OCI-LY7 (cell line): ENCODE results near the gene RELN. TPM values are rescaled to one million over a fixed set of nuclear protein-coding genes. Genes with fewer than 3 reads are reported as not detected.

Experiments
- BruUV-seq: library from RNA; stranded (reverse); fragments of 400-500 nt; replicated peaks from 2 replicates; lab custom pipeline; 2021; lab: Mats Ljungman, UMichigan
- CTCF ChIA-PET: fragments of 300-600 bp; sonication (Branson Sonifier 250); formaldehyde crosslinking; loops from one replicate; lab custom pipeline; 2022; ENCODE audit warnings: antibody characterized with exemption; ENCODE audit not compliant: unreplicated experiment; lab: Charles Lee
- POLR2A ChIA-PET: fragments of 300-600 bp; sonication (Branson Sonifier 250); formaldehyde crosslinking; loops from one replicate; lab custom pipeline; 2022; ENCODE audit warnings: antibody characterized with exemption; lab: Charles Lee
- DNase-seq: peaks from one replicate; pipeline ENCODE4 v3.0.0-alpha.2; 2015; ENCODE audit warnings: low spot score
- H2AFZ ChIP-seq: fragments of 200-600 bp; sonication (generic), shearing (Covaris generic); 2 replicates; pipeline ENCODE4 v1.6.1; 2014; ENCODE audit warnings: mild to moderate bottlenecking, antibody characterized with exemption, low read length, moderate library complexity
- H3K27ac ChIP-seq: fragments of 200-600 bp; sonication (generic); 2 replicates; pipeline ENCODE4 v1.5.1; 2014; ENCODE audit warnings: mixed run types, low read depth, mild to moderate bottlenecking, moderate library complexity, low read length, inconsistent platforms; ENCODE audit not compliant: poor library complexity, severe bottlenecking
- H3K36me3 ChIP-seq: fragments of 200-600 bp; sonication (generic); 2 replicates; pipeline ENCODE4 v1.6.1; 2014; ENCODE audit warnings: mild to moderate bottlenecking, antibody characterized with exemption, low read length, moderate library complexity, mixed read lengths; ENCODE audit not compliant: insufficient read depth
- H3K4me1 ChIP-seq: fragments of 200-600 bp; sonication (generic); 2 replicates; pipeline ENCODE4 v1.5.1; 2014; ENCODE audit warnings: mild to moderate bottlenecking, low read length; ENCODE audit not compliant: insufficient read depth, poor library complexity, severe bottlenecking
- H3K4me2 ChIP-seq: fragments of 200-600 bp; sonication (generic); 2 replicates; pipeline ENCODE4 v1.6.1; 2014; ENCODE audit warnings: mild to moderate bottlenecking, low read length
- H3K4me3 ChIP-seq: fragments of 200-600 bp; sonication (generic); 2 replicates; pipeline ENCODE4 v1.5.1; 2014; ENCODE audit warnings: mild to moderate bottlenecking, low read depth, low read length; ENCODE audit not compliant: poor library complexity, severe bottlenecking
- H3K79me2 ChIP-seq: fragments of 200-600 bp; sonication (generic); 2 replicates; pipeline ENCODE4 v1.6.1; 2016; ENCODE audit warnings: low read depth, mild to moderate bottlenecking, low read length, moderate library complexity, mixed read lengths; ENCODE audit not compliant: insufficient read depth
- H3K9me2 ChIP-seq: fragments of 200-600 bp; sonication (generic); 2 replicates; pipeline ENCODE4 v1.6.1; 2016; ENCODE audit warnings: mild to moderate bottlenecking, low read length, mixed read lengths; ENCODE audit not compliant: insufficient read depth
- H3K9me3 ChIP-seq: fragments of 200-600 bp; sonication (generic); 2 replicates; pipeline ENCODE4 v1.6.1; 2014; ENCODE audit warnings: mild to moderate bottlenecking, mixed run types, low read length, mixed read lengths
- H4K20me1 ChIP-seq: fragments of 200-600 bp; sonication (generic); 2 replicates; pipeline ENCODE4 v1.6.1; 2014; ENCODE audit warnings: mild to moderate bottlenecking, antibody characterized with exemption, low read length, moderate library complexity, mixed read lengths; ENCODE audit not compliant: insufficient read depth
- CTCF ChIP-seq: fragments of 200-600 bp; sonication (generic); conservative IDR thresholded peaks from 2 replicates; pipeline ENCODE4 v1.5.1; 2014; ENCODE audit warnings: mild to moderate bottlenecking, antibody characterized with exemption, low read length, moderate library complexity, mixed read lengths
- EZH2phosphoT487 ChIP-seq: fragments of 200-600 bp; sonication (generic); IDR thresholded peaks from 2 replicates; pipeline ENCODE4 v1.6.1; 2018; ENCODE audit warnings: low read depth, borderline replicate concordance, mild to moderate bottlenecking, mixed run types, antibody characterized with exemption, low read length, moderate library complexity, mixed read lengths
- intact Hi-C: fragments of 100-400 bp; cut with micrococcal nuclease; formaldehyde crosslinking; loops from one replicate; pipeline ENCODE4 v1.10.0; 2022; ENCODE audit not compliant: unreplicated experiment
- total RNA-seq, 2 experiments: library from RNA; depleted of rRNA in 1 of 2; stranded (reverse); fragments of >200 nt in 1 of 2; shearing (Covaris generic) in 1 of 2; gene quantifications; 2 replicates each; pipeline ENCODE4 v1.2.3, GENCODE V29; 2014 to 2022

The RELN gene
- total RNA-seq, 2 experiments from 2014 or later, result not detected

- H3K79me2 ChIP-seq, result no peaks in the 10 kb centered on the region
- H3K9me3 ChIP-seq, result no peaks in the 10 kb centered on the region
- no TSS peak for BruUV-seq
- H3K36me3 ChIP-seq, result no peaks in the 10 kb centered on the region
- no peak overlapping the region for H3K4me2 ChIP-seq
- H3K4me1 ChIP-seq, result no peaks in the 10 kb centered on the region
- no peak for DNase-seq
- H3K27ac ChIP-seq, result no peak overlapping the region
- ChIA-PET CTCF (no interaction called here), POLR2A (no interaction called here)
- intact Hi-C loops, result no loop called here
- H3K9me2 ChIP-seq, result no peaks in the 10 kb centered on the region
- no peak for TF ChIP-seq EZH2phosphoT487
- TF ChIP-seq CTCF, result no peak
- no peak overlapping the region for H3K4me3 ChIP-seq
- H2AFZ ChIP-seq, result no peak overlapping the region
- H4K20me1 ChIP-seq, result no peaks in the 10 kb centered on the region
These were observed 383.8 kb downstream of the RELN start for GRCh38 chr7:103605640-103606039.

GRCh38 chr7:103598326-103598905, 391.0 kb downstream of the RELN start:
- Histone ChIP-seq H4K20me1 (no peaks in the 10 kb centered on the region), H3K4me1 (no peaks in the 10 kb centered on the region), H3K4me3 (no peak overlapping the region), H3K36me3 (no peaks in the 10 kb centered on the region), H2AFZ (no peak overlapping the region), H3K9me2 (no peaks in the 10 kb centered on the region), H3K9me3 (no peaks in the 10 kb centered on the region), H3K4me2 (no peak overlapping the region), H3K27ac (no peak overlapping the region), H3K79me2 (no peaks in the 10 kb centered on the region)
- DNase-seq, result no peak
- BruUV-seq, result no TSS peak
- ChIA-PET CTCF (no interaction called here), POLR2A (no interaction called here)
- intact Hi-C loops, result no loop called here
- TF ChIP-seq EZH2phosphoT487 (no peak), CTCF (no peak)

- Histone ChIP-seq H3K36me3 (no peaks in the 10 kb centered on the region), H3K9me3 (no peaks in the 10 kb centered on the region), H3K27ac (no peak overlapping the region), H4K20me1 (no peaks in the 10 kb centered on the region), H3K79me2 (no peaks in the 10 kb centered on the region), H3K4me3 (no peak overlapping the region), H3K9me2 (no peaks in the 10 kb centered on the region), H3K4me2 (no peak overlapping the region), H2AFZ (no peak overlapping the region), H3K4me1 (no peaks in the 10 kb centered on the region)
- CTCF ChIA-PET, result no interaction called here
- no peak for TF ChIP-seq CTCF
- no peak for TF ChIP-seq EZH2phosphoT487
- BruUV-seq, result no TSS peak
- POLR2A ChIA-PET, result no interaction called here
- DNase-seq, result no peak
- intact Hi-C loops, result no loop called here
These were observed 391.9 kb downstream of the RELN start for GRCh38 chr7:103597606-103598005.
